TTC549 (cell line): ENCODE measurements around the gene ANKRD18A.

Experiments
- FAIRE-seq: peaks from 2 replicates; lab custom pipeline; 2012; peaks lifted over from hg19 to GRCh38; lab: Jason Lieb, UNC

ANKRD18A gene

GRCh38 chr9:38620483-38621433 is at the start of gene ANKRD18A:
TSS of gene ANKRD18A (minus strand) at chr9:38620596. CDS start at chr9:38620285, 311 bp downstream.
- no peak for FAIRE-seq

- FAIRE-seq = no peak
Observed at GRCh38 chr9:38668791-38669466, 48.5 kb upstream of the ANKRD18A start.

GRCh38 chr9:38662763-38663593 is 42.6 kb upstream of the ANKRD18A start:
- no peak for FAIRE-seq

- FAIRE-seq = no peak
Observed at GRCh38 chr9:38659538-38659937, 39.1 kb upstream of the ANKRD18A start.

GRCh38 chr9:38656896-38657295 is 36.5 kb upstream of the ANKRD18A start:
- FAIRE-seq = no peak

GRCh38 chr9:38652486-38652885 is 32.1 kb upstream of the ANKRD18A start:
- FAIRE-seq = no peak

- FAIRE-seq = no peak
Observed at GRCh38 chr9:38652044-38652443, 31.6 kb upstream of the ANKRD18A start.

- no peak for FAIRE-seq
Observed at GRCh38 chr9:38651400-38652042, 31.1 kb upstream of the ANKRD18A start.

GRCh38 chr9:38650564-38650963 is 30.2 kb upstream of the ANKRD18A start:
- no peak for FAIRE-seq

- no peak for FAIRE-seq
Observed at GRCh38 chr9:38649731-38650363, 29.5 kb upstream of the ANKRD18A start.

GRCh38 chr9:38644601-38645000 is 24.2 kb upstream of the ANKRD18A start:
- FAIRE-seq = no peak

- FAIRE-seq = no peak
Observed at GRCh38 chr9:38643815-38644173, 23.4 kb upstream of the ANKRD18A start.

- no peak for FAIRE-seq
Observed at GRCh38 chr9:38642951-38643814, 22.8 kb upstream of the ANKRD18A start.

GRCh38 chr9:38641985-38642864 is 21.8 kb upstream of the ANKRD18A start:
- FAIRE-seq = peak; percentile 37

- no peak for FAIRE-seq
Observed at GRCh38 chr9:38641142-38641541, 20.7 kb upstream of the ANKRD18A start.

GRCh38 chr9:38639577-38639940 is 19.2 kb upstream of the ANKRD18A start:
- FAIRE-seq = no peak

- no peak for FAIRE-seq
Observed at GRCh38 chr9:38638881-38639576, 18.6 kb upstream of the ANKRD18A start.

GRCh38 chr9:38634315-38634714 is 13.9 kb upstream of the ANKRD18A start:
- FAIRE-seq = no peak

- FAIRE-seq = no peak
Observed at GRCh38 chr9:38629511-38629910, 9.1 kb upstream of the ANKRD18A start.
